Measurements from ENCODE around the gene ENAH. TPM values are rescaled to one million over a fixed set of nuclear protein-coding genes. Genes with fewer than 3 reads are reported as not detected.

The ENAH gene
- total RNA-seq, 1 donor from 2014 or later = 749 TPM

- peaks cover 6% of the 10 kb centered on the region for H3K36me3 ChIP-seq (ENCODE audit: insufficient read depth, low read length)
- Mint-ChIP-seq H3K9me3 (ENCODE audit: unreplicated experiment) (peaks cover 2% of the 10 kb centered on the region), H3K27me3 (ENCODE audit: low read depth, unreplicated experiment) (no peaks in the 10 kb centered on the region), H3K4me3 (ENCODE audit: unreplicated experiment) (peak overlapping the region; percentile 24), H3K27ac (ENCODE audit: unreplicated experiment) (no peak overlapping the region), H3K4me1 (ENCODE audit: low read depth, unreplicated experiment) (peaks cover 72% of the 10 kb centered on the region), H3K36me3 (ENCODE audit: low read depth, unreplicated experiment) (peaks cover 25% of the 10 kb centered on the region)
- H3K79me2 ChIP-seq (ENCODE audit: insufficient read depth, low read length) = peaks cover 98% of the 10 kb centered on the region
- no peak for TF ChIP-seq EZH2 (IDR thresholded peaks at IDR 0.05; ENCODE audit: insufficient read depth, low read length)
- TF ChIP-seq, protein P1, sequence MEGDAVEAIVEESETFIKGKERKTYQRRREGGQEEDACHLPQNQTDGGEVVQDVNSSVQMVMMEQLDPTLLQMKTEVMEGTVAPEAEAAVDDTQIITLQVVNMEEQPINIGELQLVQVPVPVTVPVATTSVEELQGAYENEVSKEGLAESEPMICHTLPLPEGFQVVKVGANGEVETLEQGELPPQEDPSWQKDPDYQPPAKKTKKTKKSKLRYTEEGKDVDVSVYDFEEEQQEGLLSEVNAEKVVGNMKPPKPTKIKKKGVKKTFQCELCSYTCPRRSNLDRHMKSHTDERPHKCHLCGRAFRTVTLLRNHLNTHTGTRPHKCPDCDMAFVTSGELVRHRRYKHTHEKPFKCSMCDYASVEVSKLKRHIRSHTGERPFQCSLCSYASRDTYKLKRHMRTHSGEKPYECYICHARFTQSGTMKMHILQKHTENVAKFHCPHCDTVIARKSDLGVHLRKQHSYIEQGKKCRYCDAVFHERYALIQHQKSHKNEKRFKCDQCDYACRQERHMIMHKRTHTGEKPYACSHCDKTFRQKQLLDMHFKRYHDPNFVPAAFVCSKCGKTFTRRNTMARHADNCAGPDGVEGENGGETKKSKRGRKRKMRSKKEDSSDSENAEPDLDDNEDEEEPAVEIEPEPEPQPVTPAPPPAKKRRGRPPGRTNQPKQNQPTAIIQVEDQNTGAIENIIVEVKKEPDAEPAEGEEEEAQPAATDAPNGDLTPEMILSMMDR (IDR thresholded peaks at IDR 0.05; ENCODE audit: insufficient read depth, low read depth, low read length) = no peak
- no peak overlapping the region for H3K27ac ChIP-seq (ENCODE audit: low read depth, low read length)
- no peaks in the 10 kb centered on the region for H3K4me1 ChIP-seq (ENCODE audit: insufficient read depth, low read length)
- H2AFZ ChIP-seq (ENCODE audit: low read depth, low read length) = no peak overlapping the region
- FAIRE-seq = no peak
- no peak overlapping the region for H3K9ac ChIP-seq (ENCODE audit: low read length)
- H4K20me1 ChIP-seq (ENCODE audit: insufficient read depth, low read length) = peaks cover 95% of the 10 kb centered on the region
- no peaks in the 10 kb centered on the region for H3K27me3 ChIP-seq (ENCODE audit: insufficient read depth, low read length)
- H3K4me2 ChIP-seq (ENCODE audit: low read length) = no peak overlapping the region
- DNase-seq (ENCODE audit: low read depth) = no peak
- H3K4me3 ChIP-seq (ENCODE audit: insufficient read depth, low read depth, low read length) = no peak overlapping the region
- no peaks in the 10 kb centered on the region for H3K9me3 ChIP-seq (ENCODE audit: insufficient read depth, low read depth, low read length)
Observed at GRCh38 chr1:225596736-225597135, 56.2 kb downstream of the ENAH start.

DNA sequence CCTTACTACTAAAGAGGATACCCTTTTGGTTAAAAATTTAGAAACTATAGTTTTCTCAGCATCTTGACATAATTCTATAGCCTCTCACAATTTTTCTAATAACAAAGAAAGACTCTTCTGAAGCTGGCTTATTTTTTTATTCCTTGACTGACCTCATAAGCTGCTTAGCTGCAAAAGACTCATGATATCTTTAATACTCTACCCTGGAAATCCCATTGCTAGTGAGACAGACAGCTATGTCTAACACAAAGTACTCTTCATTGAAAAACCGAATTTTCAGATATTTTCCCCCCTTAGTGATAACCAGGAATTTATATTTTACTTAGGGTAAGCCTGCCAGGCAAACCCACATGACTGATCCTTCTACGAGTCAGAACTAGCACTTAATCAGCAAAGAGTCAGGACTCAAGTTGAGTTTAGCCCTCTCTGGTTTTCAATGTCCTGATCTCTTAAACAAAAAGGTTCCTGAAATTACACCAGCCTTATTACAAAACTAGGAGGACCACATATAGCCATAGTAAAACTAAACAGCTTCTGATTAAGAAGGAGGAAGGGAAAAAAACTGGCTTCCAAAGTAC, 56.9 kb downstream of the ENAH start:
- TF ChIP-seq, protein P1 (IDR thresholded peaks at IDR 0.05; ENCODE audit: insufficient read depth, low read depth, low read length) = no peak
- TF ChIP-seq EZH2 (IDR thresholded peaks at IDR 0.05; ENCODE audit: insufficient read depth, low read length) = no peak
- peaks cover 93% of the 10 kb centered on the region for H4K20me1 ChIP-seq (ENCODE audit: insufficient read depth, low read length)
- H3K9me3 ChIP-seq (ENCODE audit: insufficient read depth, low read depth, low read length) = no peaks in the 10 kb centered on the region
- no peaks in the 10 kb centered on the region for H3K4me1 ChIP-seq (ENCODE audit: insufficient read depth, low read length)
- no peak overlapping the region for H3K4me2 ChIP-seq (ENCODE audit: low read length)
- H3K36me3 Mint-ChIP-seq (ENCODE audit: low read depth, unreplicated experiment) = peaks cover 24% of the 10 kb centered on the region
- no peak for FAIRE-seq
- DNase-seq (ENCODE audit: low read depth) = no peak
- peaks cover 69% of the 10 kb centered on the region for H3K4me1 Mint-ChIP-seq (ENCODE audit: low read depth, unreplicated experiment)
- H3K9ac ChIP-seq (ENCODE audit: low read length) = no peak overlapping the region
- H3K36me3 ChIP-seq (ENCODE audit: insufficient read depth, low read length) = peaks cover 6% of the 10 kb centered on the region
- H2AFZ ChIP-seq (ENCODE audit: low read depth, low read length) = no peak overlapping the region
- peaks cover 2% of the 10 kb centered on the region for H3K9me3 Mint-ChIP-seq (ENCODE audit: unreplicated experiment)
- H3K4me3 Mint-ChIP-seq (ENCODE audit: unreplicated experiment) = no peak overlapping the region
- H3K27ac ChIP-seq (ENCODE audit: low read depth, low read length) = no peak overlapping the region
- no peaks in the 10 kb centered on the region for H3K27me3 Mint-ChIP-seq (ENCODE audit: low read depth, unreplicated experiment)
- H3K79me2 ChIP-seq (ENCODE audit: insufficient read depth, low read length) = peaks cover 96% of the 10 kb centered on the region
- peak overlapping the region; percentile 50 for H3K27ac Mint-ChIP-seq (ENCODE audit: unreplicated experiment)
- no peaks in the 10 kb centered on the region for H3K27me3 ChIP-seq (ENCODE audit: insufficient read depth, low read length)
- H3K4me3 ChIP-seq (ENCODE audit: insufficient read depth, low read depth, low read length) = no peak overlapping the region

- Histone ChIP-seq H3K27me3 (ENCODE audit: insufficient read depth, low read length) (no peaks in the 10 kb centered on the region), H3K4me2 (ENCODE audit: low read length) (no peak overlapping the region), H3K27ac (ENCODE audit: low read depth, low read length) (no peak overlapping the region), H3K9me3 (ENCODE audit: insufficient read depth, low read depth, low read length) (no peaks in the 10 kb centered on the region), H3K79me2 (ENCODE audit: insufficient read depth, low read length) (peaks cover 96% of the 10 kb centered on the region), H3K9ac (ENCODE audit: low read length) (no peak overlapping the region), H2AFZ (ENCODE audit: low read depth, low read length) (no peak overlapping the region), H3K36me3 (ENCODE audit: insufficient read depth, low read length) (peaks cover 6% of the 10 kb centered on the region), H3K4me3 (ENCODE audit: insufficient read depth, low read depth, low read length) (no peak overlapping the region), H4K20me1 (ENCODE audit: insufficient read depth, low read length) (peaks cover 94% of the 10 kb centered on the region), H3K4me1 (ENCODE audit: insufficient read depth, low read length) (no peaks in the 10 kb centered on the region)
- TF ChIP-seq EZH2 (IDR thresholded peaks at IDR 0.05; ENCODE audit: insufficient read depth, low read length) = no peak
- TF ChIP-seq, protein P1 (IDR thresholded peaks at IDR 0.05; ENCODE audit: insufficient read depth, low read depth, low read length) = no peak
- Mint-ChIP-seq H3K9me3 (ENCODE audit: unreplicated experiment) (peaks cover 2% of the 10 kb centered on the region), H3K4me1 (ENCODE audit: low read depth, unreplicated experiment) (peaks cover 71% of the 10 kb centered on the region), H3K27ac (ENCODE audit: unreplicated experiment) (no peak overlapping the region), H3K4me3 (ENCODE audit: unreplicated experiment) (no peak overlapping the region), H3K27me3 (ENCODE audit: low read depth, unreplicated experiment) (no peaks in the 10 kb centered on the region), H3K36me3 (ENCODE audit: low read depth, unreplicated experiment) (peaks cover 20% of the 10 kb centered on the region)
- DNase-seq (ENCODE audit: low read depth) = no peak
- no peak for FAIRE-seq
Observed at GRCh38 chr1:225595452-225595851, 57.5 kb downstream of the ENAH start.
